GM13976 (cell line): ENCODE results near the gene CHODL.

Experiments
- DNase-seq: peaks from one replicate; pipeline ENCODE4 v3.0.0; 2012; ENCODE audit warnings: low spot score
- CTCF ChIP-seq: IDR thresholded peaks from 2 replicates; pipeline ENCODE4 v1.5.1; 2012; ENCODE audit warnings: borderline replicate concordance, mild to moderate bottlenecking; ENCODE audit not compliant: insufficient read depth; ENCODE audit errors: extremely low read depth, missing control alignments, control extremely low read depth
- in situ Hi-C: fragments of 300-500 bp; cut with MboI; formaldehyde crosslinking; loops from one replicate; pipeline ENCODE4 v1.12.0; 2022; ENCODE audit warnings: low sequenced_read_pairs, mixed read lengths, inconsistent platforms; ENCODE audit not compliant: unreplicated experiment

CHODL gene, protein sequence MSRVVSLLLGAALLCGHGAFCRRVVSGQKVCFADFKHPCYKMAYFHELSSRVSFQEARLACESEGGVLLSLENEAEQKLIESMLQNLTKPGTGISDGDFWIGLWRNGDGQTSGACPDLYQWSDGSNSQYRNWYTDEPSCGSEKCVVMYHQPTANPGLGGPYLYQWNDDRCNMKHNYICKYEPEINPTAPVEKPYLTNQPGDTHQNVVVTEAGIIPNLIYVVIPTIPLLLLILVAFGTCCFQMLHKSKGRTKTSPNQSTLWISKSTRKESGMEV

GRCh38 chr21:18244671-18245463 is at the start of gene CHODL:
CHODL (plus strand) TSS chr21:18244833; CDS start chr21:18245224, 391 bp downstream.
- no peak for DNase-seq
- TF ChIP-seq CTCF = no peak
- in situ Hi-C loops = no loop called here

DNA sequence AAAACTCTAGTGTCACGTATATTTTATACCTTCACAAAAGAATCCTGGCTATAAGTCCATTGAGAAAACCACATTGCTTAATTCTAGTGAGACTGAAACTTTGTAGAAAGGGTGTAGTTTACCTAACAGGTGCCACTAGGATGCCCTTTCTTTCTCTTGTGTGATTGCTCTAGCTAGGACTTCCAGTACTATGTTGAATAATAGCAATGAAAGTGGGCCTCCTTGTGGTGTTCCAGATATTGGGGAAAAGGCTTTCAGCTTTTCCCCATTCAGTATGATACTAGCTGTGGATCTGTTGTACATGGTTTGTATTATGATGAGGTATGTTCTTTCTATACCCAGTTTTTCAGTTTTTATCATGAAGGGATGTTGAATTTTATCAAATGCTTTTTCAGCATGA is 39.7 kb upstream of the CHODL start:
- no peak for TF ChIP-seq CTCF
- no peak for DNase-seq
- in situ Hi-C loops = no loop called here

DNA sequence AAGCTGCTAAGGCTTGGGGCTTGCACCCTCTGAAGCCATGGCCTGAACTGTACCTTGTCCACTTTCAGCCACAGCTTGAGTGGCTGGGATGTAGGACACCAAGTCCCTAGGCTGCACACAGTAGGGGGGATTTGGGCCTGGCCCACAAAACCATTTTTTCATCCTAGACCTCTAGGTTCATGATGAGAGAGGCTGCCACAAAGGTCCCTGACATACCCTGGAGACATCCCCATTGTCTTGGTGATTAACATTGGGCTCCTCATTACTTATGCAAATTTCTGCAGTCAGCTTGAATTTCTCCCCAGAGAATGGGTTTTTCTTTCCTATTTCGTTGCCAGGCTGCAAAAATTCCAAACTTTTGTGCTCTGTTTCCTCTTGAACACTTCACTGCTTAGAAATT is 26.3 kb upstream of the CHODL start:
- no peak for DNase-seq
- in situ Hi-C loops = no loop called here
- no peak for TF ChIP-seq CTCF

DNA sequence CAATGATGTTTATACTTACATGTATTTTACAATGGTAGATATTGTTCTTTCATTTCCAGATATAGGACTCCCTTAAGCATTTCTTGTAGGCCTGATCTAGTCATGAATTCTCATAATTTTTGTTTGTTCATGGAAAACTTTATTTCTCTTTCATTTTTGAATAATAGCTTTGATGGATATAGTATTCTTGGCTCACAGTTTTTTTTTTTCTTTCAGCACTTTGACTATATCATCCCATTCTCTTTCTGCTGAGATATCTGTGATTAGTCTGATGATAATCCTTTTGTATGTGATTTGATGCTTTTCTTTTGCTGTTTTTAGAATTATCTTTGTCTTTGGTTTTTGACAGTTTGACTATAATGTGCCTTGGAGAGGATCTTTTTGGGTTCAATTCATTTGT is 24.1 kb upstream of the CHODL start:
- TF ChIP-seq CTCF = no peak
- no peak for DNase-seq
- in situ Hi-C loops = no loop called here

GRCh38 chr21:18222346-18222745 is 22.3 kb upstream of the CHODL start:
- in situ Hi-C loops = no loop called here
- no peak for DNase-seq
- TF ChIP-seq CTCF = no peak

DNA sequence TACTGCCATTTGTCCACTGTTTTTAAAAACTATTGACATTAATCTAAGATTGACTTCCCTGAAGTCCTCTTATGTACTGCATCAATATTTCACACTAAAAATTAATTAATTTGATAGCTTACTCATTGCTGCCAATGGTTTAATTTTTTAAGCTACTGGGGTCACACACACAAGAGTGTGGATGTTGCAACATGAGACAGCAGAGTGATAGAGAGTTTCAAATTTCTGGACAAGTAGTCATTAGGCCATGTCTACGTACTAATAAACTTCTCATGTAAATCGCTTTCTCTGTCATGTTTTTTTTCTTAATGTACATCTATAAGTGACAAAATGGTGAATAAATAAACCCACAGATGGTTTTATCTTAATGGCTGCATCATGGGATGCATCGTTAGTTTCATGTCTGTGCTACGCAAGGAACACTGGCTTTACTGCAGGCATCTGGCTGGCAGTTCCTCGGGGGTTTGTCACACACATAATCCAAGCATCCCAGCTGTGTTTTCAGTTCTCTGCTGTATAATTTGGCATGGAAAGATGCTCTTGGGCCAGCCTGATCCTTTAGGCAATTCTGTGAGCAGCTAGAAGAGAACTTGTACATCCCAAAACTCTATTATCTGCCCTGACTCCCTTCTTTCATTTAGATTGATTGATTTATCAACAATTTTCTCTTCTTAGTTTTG is 16.4 kb upstream of the CHODL start:
- TF ChIP-seq CTCF = no peak
- in situ Hi-C loops = no loop called here
- DNase-seq = no peak
